IMR-90 (cell line): Measurements from ENCODE around the gene FAM241A. TPM values are rescaled to one million over a fixed set of nuclear protein-coding genes. Genes with fewer than 3 reads are reported as not detected.

ENCODE experiments used
- ATAC-seq: fragments of 200-7000 bp; cut with Tn5 transposase; 2 replicates; pipeline ENCODE4 v1.9.1; 2020; ENCODE audit warnings: low read depth, mild to moderate bottlenecking, moderate library complexity
- BruUV-seq: library from RNA; stranded (reverse); fragments of 400-500 nt; replicated peaks from 2 replicates; lab custom pipeline; 2021; lab: Mats Ljungman, UMichigan
- CTCF ChIA-PET: fragments of 300-600 bp; formaldehyde crosslinking; extraction: SDS; loops from one replicate; lab custom pipeline; 2021; ENCODE audit warnings: antibody characterized with exemption; lab: Yijun Ruan, JAX
- POLR2A ChIA-PET: fragments of 300-600 bp; sonication (Branson Sonifier 250); formaldehyde crosslinking; loops from one replicate; lab custom pipeline; 2022; ENCODE audit warnings: antibody characterized with exemption; ENCODE audit not compliant: unreplicated experiment; lab: Charles Lee
- DNase-seq: peaks from one replicate; pipeline ENCODE4 v3.0.0; 2013
- H2AFZ ChIP-seq: replicated peaks from 2 replicates; pipeline ENCODE3; 2013; ENCODE audit warnings: low read length, mild to moderate bottlenecking; ENCODE audit not compliant: poor library complexity
- H2AK5ac ChIP-seq: 2 replicates; pipeline ENCODE4 v1.6.1; 2013; ENCODE audit warnings: low read depth, low read length, inconsistent platforms
- H2AK9ac ChIP-seq: replicated peaks from 2 replicates; pipeline ENCODE3; 2013; ENCODE audit warnings: mild to moderate bottlenecking, low read depth, low read length, moderate library complexity; ENCODE audit not compliant: poor library complexity
- H2BK120ac ChIP-seq: 2 replicates; pipeline ENCODE4 v1.6.1; 2013; ENCODE audit warnings: low read depth, low read length, inconsistent platforms
- H2BK15ac ChIP-seq: 3 replicates; pipeline ENCODE4 v1.6.1; 2013; ENCODE audit warnings: low read depth, low read length, inconsistent platforms
- H2BK20ac ChIP-seq: 2 replicates; pipeline ENCODE4 v1.6.1; 2013; ENCODE audit warnings: low read depth, mild to moderate bottlenecking, inconsistent platforms, low read length, moderate library complexity
- H2BK5ac ChIP-seq: 2 replicates; pipeline ENCODE4 v1.6.1; 2013; ENCODE audit warnings: mild to moderate bottlenecking, low read depth, low read length, inconsistent platforms; ENCODE audit not compliant: poor library complexity, severe bottlenecking
- H3K14ac ChIP-seq: replicated peaks from 2 replicates; pipeline ENCODE4 v1.6.1; 2013; ENCODE audit warnings: low read depth, low read length, inconsistent platforms
- H3K18ac ChIP-seq: 2 replicates; pipeline ENCODE4 v1.6.1; 2013; ENCODE audit warnings: low read depth, low read length, control low read depth
- H3K23ac ChIP-seq: 2 replicates; pipeline ENCODE4 v1.6.1; 2013; ENCODE audit warnings: low read depth, low read length, inconsistent platforms
- H3K27ac ChIP-seq: 2 replicates; pipeline ENCODE4 v1.5.1; 2013; ENCODE audit warnings: mild to moderate bottlenecking, control low read depth, low read length; ENCODE audit not compliant: insufficient read depth
- H3K27me3 ChIP-seq: 2 replicates; pipeline ENCODE4 v1.6.1; 2013; ENCODE audit warnings: low read length; ENCODE audit not compliant: control insufficient read depth, insufficient read depth
- H3K36me3 ChIP-seq: 2 replicates; pipeline ENCODE4 v1.6.1; 2013; ENCODE audit warnings: low read length, mixed read lengths; ENCODE audit not compliant: control insufficient read depth, insufficient read depth
- H3K4ac ChIP-seq: 2 replicates; pipeline ENCODE4 v1.6.1; 2013; ENCODE audit warnings: low read depth, low read length, inconsistent platforms
- H3K4me1 ChIP-seq: 2 replicates; pipeline ENCODE4 v1.6.1; 2013; ENCODE audit warnings: low read length, mixed read lengths; ENCODE audit not compliant: control insufficient read depth, insufficient read depth
- H3K4me2 ChIP-seq: 2 replicates; pipeline ENCODE4 v1.6.1; 2013; ENCODE audit warnings: low read depth, mild to moderate bottlenecking, control low read depth, low read length, moderate library complexity
- H3K4me3 ChIP-seq: 2 replicates; pipeline ENCODE4 v1.5.1; 2013; ENCODE audit warnings: low read depth, mild to moderate bottlenecking, control low read depth, low read length, moderate library complexity; ENCODE audit not compliant: insufficient read depth
- H3K56ac ChIP-seq: 2 replicates; pipeline ENCODE4 v1.6.1; 2013; ENCODE audit warnings: low read length, inconsistent platforms; ENCODE audit not compliant: insufficient read depth; ENCODE audit errors: extremely low read depth
- H3K79me1 ChIP-seq, 2 experiments: 2 replicates each; pipeline ENCODE4 v1.6.1; 2013; ENCODE audit warnings: low read length in 2 of 2, inconsistent platforms in 1 of 2, low read depth in 1 of 2
- H3K9ac ChIP-seq: 2 replicates; pipeline ENCODE4 v1.6.1; 2013; ENCODE audit warnings: low read depth, low read length, control low read depth
- H3K9me1 ChIP-seq: 2 replicates; pipeline ENCODE4 v1.6.1; 2013; ENCODE audit warnings: low read length, inconsistent platforms; ENCODE audit not compliant: insufficient read depth
- H3K9me3 ChIP-seq: 2 replicates; pipeline ENCODE4 v1.6.1; 2013; ENCODE audit warnings: low read length; ENCODE audit not compliant: control insufficient read depth, insufficient read depth
- H4K20me1 ChIP-seq: 2 replicates; pipeline ENCODE4 v1.6.1; 2013; ENCODE audit warnings: low read length, inconsistent platforms; ENCODE audit not compliant: insufficient read depth
- H4K5ac ChIP-seq: 2 replicates; pipeline ENCODE4 v1.6.1; 2013; ENCODE audit warnings: mild to moderate bottlenecking, low read depth, low read length, control low read depth
- H4K8ac ChIP-seq, 2 experiments: 2 replicates each; pipeline ENCODE4 v1.6.1; 2013; ENCODE audit warnings: low read depth in 2 of 2, low read length in 2 of 2, control low read depth in 1 of 2, inconsistent platforms in 1 of 2
- H4K91ac ChIP-seq: 2 replicates; pipeline ENCODE4 v1.6.1; 2013; ENCODE audit warnings: low read depth, low read length, inconsistent platforms; ENCODE audit not compliant: insufficient read depth
- BHLHE40 ChIP-seq: fragments of 150-350 bp; IDR thresholded peaks from 2 replicates; pipeline ENCODE4 v1.6.1; 2016; ENCODE audit warnings: mild to moderate bottlenecking, low read depth, low read length
- CEBPB ChIP-seq: IDR thresholded peaks from 2 replicates; pipeline ENCODE4 v1.6.1; 2012; ENCODE audit warnings: low read depth, low read length, improper control_type of control experiment
- CHD1 ChIP-seq: IDR thresholded peaks from 2 replicates; pipeline ENCODE4 v1.6.1; 2012; ENCODE audit warnings: low read depth, low read length, improper control_type of control experiment
- FOS ChIP-seq: fragments of 150-350 bp; IDR thresholded peaks from 2 replicates; pipeline ENCODE4 v1.6.1; 2016; ENCODE audit warnings: low read depth, low read length
- MAFK ChIP-seq: IDR thresholded peaks from 2 replicates; pipeline ENCODE4 v1.6.1; 2012; ENCODE audit warnings: low read depth, low read length, improper control_type of control experiment
- MAZ ChIP-seq: IDR thresholded peaks from 2 replicates; pipeline ENCODE4 v1.6.1; 2012; ENCODE audit warnings: low read depth, mild to moderate bottlenecking, low read length, improper control_type of control experiment, moderate library complexity, borderline replicate concordance
- MXI1 ChIP-seq: IDR thresholded peaks from 2 replicates; pipeline ENCODE4 v1.6.1; 2012; ENCODE audit warnings: low read depth, mild to moderate bottlenecking, low read length, moderate library complexity, borderline replicate concordance
- NFE2L2 ChIP-seq: fragments of 150-350 bp; IDR thresholded peaks from 2 replicates; pipeline ENCODE4 v1.6.1; 2016; ENCODE audit warnings: low read depth, mild to moderate bottlenecking, low read length
- POLR2A ChIP-seq: IDR thresholded peaks from 2 replicates; pipeline ENCODE4 v1.6.1; 2012; ENCODE audit warnings: mild to moderate bottlenecking, low read depth, low read length
- RAD21 ChIP-seq: IDR thresholded peaks from 2 replicates; pipeline ENCODE4 v1.6.1; 2012; ENCODE audit warnings: low read length, improper control_type of control experiment
- RCOR1 ChIP-seq: IDR thresholded peaks from 2 replicates; pipeline ENCODE4 v1.6.1; 2012; ENCODE audit warnings: mild to moderate bottlenecking, low read length, improper control_type of control experiment; ENCODE audit not compliant: insufficient replicate concordance
- RFX5 ChIP-seq: IDR thresholded peaks from 2 replicates; pipeline ENCODE4 v1.8.0; 2012; ENCODE audit warnings: low read depth, mild to moderate bottlenecking, low read length, moderate library complexity
- SMC3 ChIP-seq: fragments of 150-350 bp; IDR thresholded peaks from 2 replicates; pipeline ENCODE4 v1.6.1; 2016; ENCODE audit warnings: low read depth, mild to moderate bottlenecking, antibody characterized with exemption, low read length, moderate library complexity
- WGBS, 2 experiments: methylation state at CpG; one replicate each; pipeline versions ENCODE4 v1.1.5 to v1.1.7; 2013; ENCODE audit warnings: missing lambda C conversion rate in 2 of 2; ENCODE audit not compliant: insufficient read length in 1 of 2; ENCODE audit errors: extremely low coverage in 2 of 2; 5-methylcytosine and 5-hydroxymethylcytosine counted together
- dilution Hi-C: fragments of 300-500 bp; cut with HindIII; formaldehyde crosslinking; loops from one replicate; pipeline ENCODE4 v1.14.3; 2018; ENCODE audit warnings: low sequenced_read_pairs; ENCODE audit not compliant: unreplicated experiment
- in situ Hi-C: fragments of 300-500 bp; cut with MboI; formaldehyde crosslinking; loops from 3 replicates; pipeline ENCODE4 v1.14.3; 2019; ENCODE audit warnings: low sequenced_read_pairs, inconsistent platforms, mixed read lengths
- intact Hi-C: fragments of 100-400 bp; cut with micrococcal nuclease; formaldehyde crosslinking; loops from 2 replicates; pipeline ENCODE4 v1.10.0; 2022
- polyA plus RNA-seq, 3 experiments: library from polyadenylated mRNA; depleted of rRNA; stranded (reverse); fragments of >200 nt; gene quantifications; 2 replicates each; pipeline ENCODE4 v1.2.3, GENCODE V29; 2012; ENCODE audit warnings: low replicate concordance in 1 of 3
- total RNA-seq: library from RNA; depleted of rRNA; stranded (reverse); fragments of >200 nt; gene quantifications from 2 replicates; pipeline ENCODE4 v1.2.3, GENCODE V29; 2012
- TF ChIP-seq, protein P1 (sequence below): fragments of 150-350 bp; IDR thresholded peaks from 2 replicates; pipeline ENCODE4 v1.6.1; 2017; ENCODE audit warnings: mild to moderate bottlenecking, antibody characterized with exemption, low read length, low read depth
- TF ChIP-seq, protein P2 (sequence below): fragments of 150-350 bp; IDR thresholded peaks from 2 replicates; pipeline ENCODE4 v1.6.1; 2016; ENCODE audit warnings: low read depth, mild to moderate bottlenecking, low read length, moderate library complexity, borderline replicate concordance
- TF ChIP-seq, protein P3 (sequence below): conservative IDR thresholded peaks from 2 replicates; pipeline ENCODE4 v1.5.1; 2012; ENCODE audit warnings: mild to moderate bottlenecking, low read depth, low read length, improper control_type of control experiment

The FAM241A gene
- total and polyA plus RNA-seq, 2 of the 4 experiments (the other 2 are of a cell fraction), result under 0.01 to 0.24 TPM

DNA sequence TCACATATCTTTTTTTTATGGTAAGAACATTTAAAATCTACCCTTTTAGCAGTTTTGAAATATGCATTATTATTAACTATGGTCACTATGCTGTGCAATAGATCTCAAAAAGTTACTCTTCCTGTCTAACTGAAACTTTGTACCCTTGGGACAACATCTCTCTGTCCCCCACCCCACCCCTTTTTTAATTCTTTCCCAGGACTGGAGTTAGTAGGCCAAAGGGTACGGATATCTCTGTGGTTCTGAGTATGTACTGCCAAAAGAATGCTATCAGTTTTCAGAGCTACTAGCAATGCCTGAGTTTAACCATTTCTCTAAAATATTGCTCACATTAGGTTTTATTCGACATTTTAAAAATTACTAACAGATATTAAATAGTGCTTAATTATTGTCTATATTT, 4.7 kb upstream of the FAM241A start:
- intact Hi-C loops (no loop called here), dilution Hi-C loops (no loop called here), in situ Hi-C loops (no loop called here)
- H3K27ac ChIP-seq, result no peak overlapping the region
- H3K9me3 ChIP-seq, result no peaks in the 10 kb centered on the region
- no peak overlapping the region for H3K9ac ChIP-seq
- H2AK5ac ChIP-seq, result no peak overlapping the region
- no peak for TF ChIP-seq CEBPB
- no peak for TF ChIP-seq NFE2L2
- TF ChIP-seq SMC3, result no peak
- TF ChIP-seq MAFK, result no peak
- TF ChIP-seq MAZ, result no peak
- TF ChIP-seq BHLHE40, result no peak
- TF ChIP-seq, protein P1, sequence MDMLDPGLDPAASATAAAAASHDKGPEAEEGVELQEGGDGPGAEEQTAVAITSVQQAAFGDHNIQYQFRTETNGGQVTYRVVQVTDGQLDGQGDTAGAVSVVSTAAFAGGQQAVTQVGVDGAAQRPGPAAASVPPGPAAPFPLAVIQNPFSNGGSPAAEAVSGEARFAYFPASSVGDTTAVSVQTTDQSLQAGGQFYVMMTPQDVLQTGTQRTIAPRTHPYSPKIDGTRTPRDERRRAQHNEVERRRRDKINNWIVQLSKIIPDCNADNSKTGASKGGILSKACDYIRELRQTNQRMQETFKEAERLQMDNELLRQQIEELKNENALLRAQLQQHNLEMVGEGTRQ, result no peak
- TF ChIP-seq, protein P2, sequence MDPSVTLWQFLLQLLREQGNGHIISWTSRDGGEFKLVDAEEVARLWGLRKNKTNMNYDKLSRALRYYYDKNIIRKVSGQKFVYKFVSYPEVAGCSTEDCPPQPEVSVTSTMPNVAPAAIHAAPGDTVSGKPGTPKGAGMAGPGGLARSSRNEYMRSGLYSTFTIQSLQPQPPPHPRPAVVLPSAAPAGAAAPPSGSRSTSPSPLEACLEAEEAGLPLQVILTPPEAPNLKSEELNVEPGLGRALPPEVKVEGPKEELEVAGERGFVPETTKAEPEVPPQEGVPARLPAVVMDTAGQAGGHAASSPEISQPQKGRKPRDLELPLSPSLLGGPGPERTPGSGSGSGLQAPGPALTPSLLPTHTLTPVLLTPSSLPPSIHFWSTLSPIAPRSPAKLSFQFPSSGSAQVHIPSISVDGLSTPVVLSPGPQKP, result no peak
- TF ChIP-seq, protein P3, sequence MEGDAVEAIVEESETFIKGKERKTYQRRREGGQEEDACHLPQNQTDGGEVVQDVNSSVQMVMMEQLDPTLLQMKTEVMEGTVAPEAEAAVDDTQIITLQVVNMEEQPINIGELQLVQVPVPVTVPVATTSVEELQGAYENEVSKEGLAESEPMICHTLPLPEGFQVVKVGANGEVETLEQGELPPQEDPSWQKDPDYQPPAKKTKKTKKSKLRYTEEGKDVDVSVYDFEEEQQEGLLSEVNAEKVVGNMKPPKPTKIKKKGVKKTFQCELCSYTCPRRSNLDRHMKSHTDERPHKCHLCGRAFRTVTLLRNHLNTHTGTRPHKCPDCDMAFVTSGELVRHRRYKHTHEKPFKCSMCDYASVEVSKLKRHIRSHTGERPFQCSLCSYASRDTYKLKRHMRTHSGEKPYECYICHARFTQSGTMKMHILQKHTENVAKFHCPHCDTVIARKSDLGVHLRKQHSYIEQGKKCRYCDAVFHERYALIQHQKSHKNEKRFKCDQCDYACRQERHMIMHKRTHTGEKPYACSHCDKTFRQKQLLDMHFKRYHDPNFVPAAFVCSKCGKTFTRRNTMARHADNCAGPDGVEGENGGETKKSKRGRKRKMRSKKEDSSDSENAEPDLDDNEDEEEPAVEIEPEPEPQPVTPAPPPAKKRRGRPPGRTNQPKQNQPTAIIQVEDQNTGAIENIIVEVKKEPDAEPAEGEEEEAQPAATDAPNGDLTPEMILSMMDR, result no peak
- no peak for TF ChIP-seq RFX5
- TF ChIP-seq POLR2A, result no peak
- TF ChIP-seq RAD21, result no peak
- no peak for TF ChIP-seq RCOR1
- TF ChIP-seq MXI1, result no peak
- TF ChIP-seq FOS, result no peak
- TF ChIP-seq CHD1, result no peak
- peaks cover 2% of the 10 kb centered on the region; the same call in 1 of the 2 replicates for H3K27me3 ChIP-seq
- no peak overlapping the region for H4K5ac ChIP-seq
- no TSS peak for BruUV-seq
- DNase-seq (no peak), ATAC-seq (no peak)
- no peak overlapping the region for H2BK15ac ChIP-seq
- no peak overlapping the region for H3K23ac ChIP-seq
- no peak overlapping the region for H2BK5ac ChIP-seq
- ChIA-PET CTCF (no interaction called here), POLR2A (no interaction called here)
- H3K79me1 ChIP-seq, result no peaks in the 10 kb centered on the region
- no peak overlapping the region for H3K4me2 ChIP-seq
- no peaks in the 10 kb centered on the region for H4K20me1 ChIP-seq
- no peak overlapping the region for H3K14ac ChIP-seq
- no peaks in the 10 kb centered on the region for H3K36me3 ChIP-seq
- H3K18ac ChIP-seq, result no peak overlapping the region
- no peak overlapping the region for H2AK9ac ChIP-seq
- H3K4ac ChIP-seq, result no peak overlapping the region
- WGBS, 2 experiments, result no CpG with 5 or more reads among the region's 2 CpGs
- no peaks in the 10 kb centered on the region for H3K4me1 ChIP-seq
- no peak overlapping the region for H2AFZ ChIP-seq
- H3K4me3 ChIP-seq, result no peak overlapping the region
- H2BK20ac ChIP-seq, result no peak overlapping the region
- no peaks in the 10 kb centered on the region for H3K9me1 ChIP-seq
- no peak overlapping the region for H4K8ac ChIP-seq
- no peak overlapping the region for H2BK120ac ChIP-seq
- H4K91ac ChIP-seq, result no peak overlapping the region
- no peak overlapping the region for H3K56ac ChIP-seq
